Smooth muscle cell (in vitro differentiated cells): ENCODE measurements around the gene TOP3A. TPM values are rescaled to one million over a fixed set of nuclear protein-coding genes. Genes with fewer than 3 reads are reported as not detected.
A peak's percentile ranks its signal among the peaks of the same experiment; 100 is the strongest.

Source experiments
- DNase-seq: peaks from one replicate; lab custom pipeline; 2025; ENCODE audit not compliant: unreplicated experiment; lab: John Stamatoyannopoulos, UW
- H2AFZ ChIP-seq: fragments of 200-600 bp; sonication (generic); 2 replicates; pipeline ENCODE4 v1.6.0; 2016; ENCODE audit warnings: antibody characterized with exemption, low read depth, mild to moderate bottlenecking
- H3F3A ChIP-seq: fragments of 200-600 bp; sonication (generic); 2 replicates; pipeline ENCODE4 v1.6.0; 2017; ENCODE audit warnings: antibody characterized with exemption, low read depth
- H3K27ac ChIP-seq: fragments of 200-600 bp; sonication (generic); 2 replicates; pipeline ENCODE4 v1.5.1; 2016; ENCODE audit warnings: low read depth, mild to moderate bottlenecking
- H3K27me3 ChIP-seq: fragments of 200-600 bp; sonication (generic); 2 replicates; pipeline ENCODE4 v1.6.1; 2016; ENCODE audit warnings: low read depth, mild to moderate bottlenecking
- H3K36me3 ChIP-seq: fragments of 200-600 bp; sonication (generic); 2 replicates; pipeline ENCODE4 v1.5.1; 2016; ENCODE audit warnings: low read depth
- H3K4me1 ChIP-seq: fragments of 200-600 bp; sonication (generic); 2 replicates; pipeline ENCODE4 v1.5.1; 2016; ENCODE audit warnings: low read depth
- H3K4me2 ChIP-seq: fragments of 200-600 bp; sonication (generic); 2 replicates; pipeline ENCODE4 v1.6.0; 2016; ENCODE audit warnings: mild to moderate bottlenecking
- H3K4me3 ChIP-seq: fragments of 200-600 bp; sonication (generic); 2 replicates; pipeline ENCODE4 v1.5.1; 2016; ENCODE audit warnings: mild to moderate bottlenecking
- H3K79me2 ChIP-seq: fragments of 200-600 bp; sonication (generic); 2 replicates; pipeline ENCODE4 v1.6.0; 2016; ENCODE audit warnings: low read depth, mild to moderate bottlenecking
- H3K9ac ChIP-seq: fragments of 200-600 bp; sonication (generic); 2 replicates; pipeline ENCODE4 v1.6.0; 2016; ENCODE audit warnings: low read depth
- H3K9me3 ChIP-seq: fragments of 200-600 bp; sonication (generic); replicated peaks from 2 replicates; pipeline ENCODE4 v1.5.1; 2016; ENCODE audit warnings: low read depth
- H4K20me1 ChIP-seq: fragments of 200-600 bp; sonication (generic); 2 replicates; pipeline ENCODE4 v1.6.0; 2016; ENCODE audit warnings: low read depth
- WGBS: methylation state at CpG from one replicate; pipeline ENCODE4 v1.1.7; 2016; ENCODE audit warnings: low lambda C conversion rate; 5-methylcytosine and 5-hydroxymethylcytosine counted together
- microRNA-seq: library from miRNA; unstranded; fragments of <30 nt; microRNA quantifications from one replicate; pipeline ENCODE4, GENCODE V29; 2016; ENCODE audit warnings: borderline number of aligned reads
- polyA plus RNA-seq: library from polyadenylated mRNA; unstranded; fragments of >200 nt; fragmentation: Nextera tagmentation; extraction: Ambion mirVana; gene quantifications from 2 replicates; pipeline ENCODE4 v1.2.1, GENCODE V29; 2016
- total RNA-seq: library from RNA; depleted of rRNA; stranded (reverse); fragments of >200 nt; gene quantifications from 2 replicates; pipeline ENCODE4 v1.2.3, GENCODE V29; 2014
- TF ChIP-seq, protein P1 (sequence below): fragments of 200-600 bp; sonication (generic); IDR thresholded peaks from 2 replicates; pipeline ENCODE4 v1.5.1; 2017; ENCODE audit warnings: borderline replicate concordance, mild to moderate bottlenecking, antibody characterized with exemption; ENCODE audit not compliant: insufficient read depth, poor library complexity, severe bottlenecking

The TOP3A gene
- total and polyA plus RNA-seq, 2 experiments from 2014 or later, result 14.6 to 40.9 TPM

DNA sequence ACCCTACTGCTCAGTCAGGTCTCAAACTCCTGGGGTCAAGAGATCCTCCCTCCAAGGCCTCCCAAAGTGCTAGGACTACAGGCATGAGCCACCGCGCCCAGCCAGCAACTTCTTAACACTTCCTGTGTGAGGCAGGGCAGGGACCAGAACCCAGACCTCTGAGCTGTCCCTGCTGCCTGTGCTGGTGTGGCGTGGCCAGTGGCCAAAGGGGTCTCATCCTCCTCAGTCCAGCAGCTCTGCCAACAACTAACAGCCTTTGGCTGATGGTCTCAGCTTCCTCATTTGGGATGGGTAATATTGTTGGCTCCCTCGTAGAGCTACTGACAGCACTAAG lies 90.8 kb downstream of the TOP3A start:
- Histone ChIP-seq H3K4me1 (peaks cover 24% of the 10 kb centered on the region), H3K36me3 (no peaks in the 10 kb centered on the region), H3K4me3 (no peak overlapping the region), H3K4me2 (peak overlapping the region; percentile 79), H3K9me3 (no peaks in the 10 kb centered on the region), H3K27me3 (no peaks in the 10 kb centered on the region), H3F3A (no peaks in the 10 kb centered on the region), H3K79me2 (peaks cover 33% of the 10 kb centered on the region), H2AFZ (peak overlapping the region; percentile 80), H3K9ac (peak overlapping the region; percentile 36), H3K27ac (peak overlapping the region; percentile 84), H4K20me1 (peaks cover 27% of the 10 kb centered on the region)
- 74% methylated on average over 4 of the region's 4 CpGs for WGBS
- no peak for DNase-seq
- TF ChIP-seq, protein P1, sequence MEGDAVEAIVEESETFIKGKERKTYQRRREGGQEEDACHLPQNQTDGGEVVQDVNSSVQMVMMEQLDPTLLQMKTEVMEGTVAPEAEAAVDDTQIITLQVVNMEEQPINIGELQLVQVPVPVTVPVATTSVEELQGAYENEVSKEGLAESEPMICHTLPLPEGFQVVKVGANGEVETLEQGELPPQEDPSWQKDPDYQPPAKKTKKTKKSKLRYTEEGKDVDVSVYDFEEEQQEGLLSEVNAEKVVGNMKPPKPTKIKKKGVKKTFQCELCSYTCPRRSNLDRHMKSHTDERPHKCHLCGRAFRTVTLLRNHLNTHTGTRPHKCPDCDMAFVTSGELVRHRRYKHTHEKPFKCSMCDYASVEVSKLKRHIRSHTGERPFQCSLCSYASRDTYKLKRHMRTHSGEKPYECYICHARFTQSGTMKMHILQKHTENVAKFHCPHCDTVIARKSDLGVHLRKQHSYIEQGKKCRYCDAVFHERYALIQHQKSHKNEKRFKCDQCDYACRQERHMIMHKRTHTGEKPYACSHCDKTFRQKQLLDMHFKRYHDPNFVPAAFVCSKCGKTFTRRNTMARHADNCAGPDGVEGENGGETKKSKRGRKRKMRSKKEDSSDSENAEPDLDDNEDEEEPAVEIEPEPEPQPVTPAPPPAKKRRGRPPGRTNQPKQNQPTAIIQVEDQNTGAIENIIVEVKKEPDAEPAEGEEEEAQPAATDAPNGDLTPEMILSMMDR, result no peak

Small RNAs within 50 kb of the gene (microRNA-seq; reads per million reads assigned to microRNA genes)
- not detected for gene MIR6778

Other genes starting within 250 kb of the TOP3A start
- 24.5 and 25.3 TPM in 2 replicates for gene DRG2, start 227.0 kb downstream of the TOP3A start, total RNA-seq
- 32.5 and 36.6 TPM in 2 replicates for gene DRG2, start 227.0 kb downstream of the TOP3A start, polyA plus RNA-seq
- gene MYO15A, start 206.2 kb downstream of the TOP3A start, total RNA-seq, result 2.0 and 2.3 TPM in 2 replicates
- gene MYO15A, start 206.2 kb downstream of the TOP3A start, polyA plus RNA-seq, result 2.7 and 3.6 TPM in 2 replicates
- gene ALKBH5, start 131.2 kb downstream of the TOP3A start, total RNA-seq, result 93.1 and 97.9 TPM in 2 replicates
- 114 and 119 TPM in 2 replicates for gene ALKBH5, start 131.2 kb downstream of the TOP3A start, polyA plus RNA-seq
- gene LLGL1, start 89.4 kb downstream of the TOP3A start, total RNA-seq, result 37.3 and 37.7 TPM in 2 replicates
- 6.7 and 8.5 TPM in 2 replicates for gene LLGL1, start 89.4 kb downstream of the TOP3A start, polyA plus RNA-seq
- 132 and 149 TPM in 2 replicates for gene FLII, start 56.3 kb downstream of the TOP3A start, total RNA-seq
- gene FLII, start 56.3 kb downstream of the TOP3A start, polyA plus RNA-seq, result 188 and 210 TPM in 2 replicates
- gene MIEF2, start 54.3 kb downstream of the TOP3A start, total RNA-seq, result 10.4 and 12.0 TPM in 2 replicates
- 13.5 and 14.3 TPM in 2 replicates for gene MIEF2, start 54.3 kb downstream of the TOP3A start, polyA plus RNA-seq
- 10.4 and 12.6 TPM in 2 replicates for gene SMCR8, start 299 bp upstream of the TOP3A start, total RNA-seq
- 3.3 and 4.5 TPM in 2 replicates for gene SMCR8, start 299 bp upstream of the TOP3A start, polyA plus RNA-seq
- gene SHMT1, start 48.6 kb upstream of the TOP3A start, total RNA-seq, result 4.1 and 5.9 TPM in 2 replicates
- gene SHMT1, start 48.6 kb upstream of the TOP3A start, polyA plus RNA-seq, result 8.5 and 10.3 TPM in 2 replicates
- gene EVPLL, start 62.8 kb upstream of the TOP3A start, total RNA-seq, result not detected in 2 replicates
- not detected in 2 replicates for gene EVPLL, start 62.8 kb upstream of the TOP3A start, polyA plus RNA-seq
- 1.5 and 22.0 TPM in 2 replicates for gene LGALS9C, start 161.8 kb upstream of the TOP3A start, total RNA-seq
- gene LGALS9C, start 161.8 kb upstream of the TOP3A start, polyA plus RNA-seq, result 0.88 and 6.3 TPM in 2 replicates